T-helper 1 cell (primary cell): ENCODE results near the gene NOX4.
A peak's percentile ranks its signal among the peaks of the same experiment; 100 is the strongest.

Source experiments
- DNase-seq, 5 donors: peaks; one replicate each; pipeline ENCODE4 v3.0.0-alpha.2; 2012 to 2020
- total RNA-seq, 4 donors: gene quantifications; one replicate each; lab custom pipeline; 2026; lab: John Stamatoyannopoulos, UW

The NOX4 gene
- 0 reads per million in 4 donors for total RNA-seq

- peak in 2 of 5 donors; percentile 2 to 9 for DNase-seq
Measured at GRCh38 chr11:89490981-89491690, at the start of gene NOX4. Gene NOX4 (minus strand): TSS chr11:89491375. CDS start chr11:89491246, 129 bp downstream.

DNA sequence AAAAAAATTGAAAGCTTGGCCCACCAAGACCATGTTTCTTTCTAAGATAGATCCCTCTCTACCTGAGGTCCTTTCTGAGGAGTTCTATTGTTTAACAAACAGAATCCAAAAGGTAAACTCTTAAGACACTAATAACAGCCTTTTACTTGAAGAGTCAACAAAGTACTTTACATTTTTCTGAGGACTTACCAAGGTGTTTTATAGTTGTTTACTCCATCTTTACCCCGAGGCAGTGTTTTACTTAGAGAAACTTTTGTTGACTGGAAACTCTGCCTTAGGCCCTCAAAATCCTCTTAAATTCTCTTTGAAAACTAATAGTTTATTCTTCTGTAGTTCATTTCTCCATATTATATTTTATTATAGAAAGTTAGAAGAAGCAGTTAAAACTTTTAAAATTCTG is 49.7 kb upstream of the NOX4 start:
- no peak for DNase-seq

DNA sequence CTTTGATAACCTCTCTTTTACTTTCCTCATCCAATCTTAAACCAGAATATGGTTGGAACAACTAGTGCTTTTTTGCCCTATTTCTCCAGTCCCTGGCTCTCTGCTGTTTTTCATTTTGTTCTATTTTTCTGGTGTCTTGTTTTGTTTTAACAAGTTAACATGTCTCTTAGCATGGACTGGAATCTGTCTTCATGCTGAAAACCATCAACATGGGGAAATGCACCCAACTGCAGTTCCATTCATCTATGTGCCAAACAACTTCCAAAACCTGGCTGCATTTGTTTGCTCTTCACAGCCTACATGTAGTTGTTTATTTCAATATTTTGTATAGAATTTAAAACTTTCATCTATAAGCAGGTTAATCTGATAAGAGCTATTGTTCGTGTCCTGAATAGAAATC is 46.8 kb upstream of the NOX4 start:
- no peak for DNase-seq

DNA sequence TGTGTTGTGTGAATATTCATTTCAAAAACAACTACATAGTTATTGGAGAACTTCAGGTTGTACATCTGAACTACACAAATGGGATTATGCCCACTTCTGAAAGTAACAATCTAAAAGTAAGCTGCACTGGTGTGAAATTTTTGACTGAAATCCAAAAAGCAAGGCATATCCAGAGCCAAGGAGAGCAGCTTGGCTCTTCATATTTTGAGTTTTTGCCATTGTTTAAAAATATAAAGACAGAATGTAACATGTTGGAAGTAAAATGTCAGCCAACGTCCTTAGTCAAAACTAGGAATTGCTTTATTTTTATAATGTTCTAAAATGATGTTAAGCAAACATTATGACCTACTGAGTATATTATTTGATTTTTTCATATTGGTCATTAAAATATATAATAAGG is 45.8 kb upstream of the NOX4 start:
- no peak for DNase-seq

- no peak for DNase-seq
Measured at GRCh38 chr11:89535221-89535620, 44.0 kb upstream of the NOX4 start.

DNA sequence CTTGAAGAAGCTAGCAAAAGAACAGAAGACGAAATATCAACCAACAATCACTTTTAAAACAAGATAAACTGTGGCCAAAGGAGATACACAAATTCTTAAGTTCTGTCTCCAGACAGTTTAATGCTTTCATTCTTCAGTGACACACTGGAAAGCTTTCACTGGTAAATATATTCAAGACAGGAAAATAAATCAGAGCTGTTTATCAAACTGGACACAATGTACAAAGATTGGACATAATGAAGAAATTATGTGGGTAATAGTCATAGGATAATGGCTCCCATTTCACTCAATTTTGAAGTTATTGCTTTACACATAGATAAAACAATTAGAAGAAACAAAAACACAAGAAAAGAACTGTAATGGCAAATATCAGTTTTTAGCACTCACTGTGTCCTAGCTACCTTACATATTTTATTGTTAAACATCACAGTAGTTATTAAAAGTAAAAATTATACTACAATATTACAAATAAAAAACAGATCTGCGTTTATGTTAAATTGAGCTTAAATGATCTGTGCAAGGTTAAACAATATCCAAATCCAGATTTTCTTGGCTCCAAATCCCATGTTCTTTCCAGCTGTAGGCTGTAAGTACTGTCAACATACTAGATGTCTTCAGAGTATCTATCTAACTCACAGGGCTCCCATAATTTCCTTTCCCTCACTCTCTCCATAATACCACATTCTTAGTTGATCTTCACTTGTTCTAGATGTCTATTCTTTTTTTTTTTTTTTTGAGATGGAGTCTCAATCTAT is 38.6 kb upstream of the NOX4 start:
- DNase-seq: no peak

DNA sequence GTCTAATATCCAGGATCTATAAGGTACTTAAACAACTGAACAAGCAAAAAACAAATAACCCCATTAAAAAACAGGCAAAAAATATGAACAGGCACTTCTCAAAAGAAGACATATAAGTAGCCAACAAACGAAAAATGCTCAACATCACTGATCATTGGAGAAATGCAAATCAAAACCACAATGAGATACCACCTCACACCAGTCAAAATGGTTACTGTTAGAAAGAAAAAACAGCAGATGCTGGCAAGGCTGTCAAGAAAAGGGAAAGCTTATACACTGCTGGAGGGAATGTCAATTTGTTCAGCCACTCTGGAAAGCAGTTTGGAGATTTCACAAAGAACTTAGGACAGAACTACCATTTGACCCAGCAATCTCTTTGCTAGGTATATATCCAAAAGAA is 30.6 kb upstream of the NOX4 start:
- no peak for DNase-seq

DNA sequence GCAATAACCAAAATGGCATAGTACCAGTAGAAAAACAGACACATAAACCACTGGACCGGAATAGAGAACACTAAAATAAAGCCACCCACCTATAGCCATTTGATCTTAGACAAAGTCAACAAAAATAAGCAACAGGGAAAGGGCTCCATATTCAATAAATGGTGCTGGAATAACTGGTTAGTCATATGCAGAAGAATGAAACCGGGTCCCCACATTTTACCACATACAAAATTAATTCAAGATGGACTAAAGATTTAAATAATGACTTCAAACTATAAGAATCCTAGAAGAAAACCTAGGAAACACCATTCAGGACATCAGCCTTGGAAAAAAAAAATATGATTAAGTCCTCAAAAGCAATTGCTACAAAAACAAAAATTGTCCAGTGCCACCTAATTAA is 30.1 kb upstream of the NOX4 start:
- no peak for DNase-seq

GRCh38 chr11:89516496-89516895 is 25.3 kb upstream of the NOX4 start:
- DNase-seq: no peak

DNA sequence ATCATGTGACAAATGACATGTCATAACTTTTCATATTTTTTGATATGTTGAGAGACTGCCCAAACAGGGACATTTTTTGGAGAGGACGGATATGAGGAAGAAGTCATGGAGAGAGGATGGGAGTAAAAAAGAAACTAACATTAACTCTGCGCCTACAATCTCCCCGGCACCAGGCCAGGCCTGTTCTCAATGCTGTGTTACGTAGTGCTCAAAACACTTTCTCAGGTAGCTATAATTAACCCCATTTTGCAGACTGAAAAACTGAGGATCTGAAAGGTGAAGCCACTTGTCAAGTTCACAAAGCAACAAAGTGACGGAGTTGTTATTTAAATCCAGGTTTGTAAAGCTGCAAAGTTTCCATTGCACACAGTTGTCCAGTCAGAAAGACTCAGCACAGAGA is 17.4 kb upstream of the NOX4 start:
- DNase-seq: no peak

DNA sequence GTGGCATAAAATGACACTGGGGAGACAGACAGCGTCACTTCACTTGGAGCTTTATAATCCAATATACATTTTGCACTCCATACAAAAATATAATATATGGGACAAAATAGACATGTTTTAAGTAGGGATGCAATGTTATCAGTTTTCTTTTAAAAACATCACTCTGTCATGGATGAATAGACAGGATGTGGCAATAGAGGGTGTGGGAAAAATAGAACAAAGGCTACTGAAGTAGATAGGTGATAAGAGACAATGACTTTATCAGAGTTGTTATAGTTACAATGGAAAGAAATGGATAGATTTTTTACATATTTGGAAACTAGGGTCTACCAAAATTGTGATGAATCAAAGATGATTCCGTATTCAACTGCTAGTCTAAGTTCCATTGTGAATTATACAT is 13.1 kb upstream of the NOX4 start:
- no peak for DNase-seq

GRCh38 chr11:89503422-89503821 is 12.2 kb upstream of the NOX4 start:
- DNase-seq: no peak

- no peak for DNase-seq
Measured at GRCh38 chr11:89502301-89502700, 11.1 kb upstream of the NOX4 start.

DNA sequence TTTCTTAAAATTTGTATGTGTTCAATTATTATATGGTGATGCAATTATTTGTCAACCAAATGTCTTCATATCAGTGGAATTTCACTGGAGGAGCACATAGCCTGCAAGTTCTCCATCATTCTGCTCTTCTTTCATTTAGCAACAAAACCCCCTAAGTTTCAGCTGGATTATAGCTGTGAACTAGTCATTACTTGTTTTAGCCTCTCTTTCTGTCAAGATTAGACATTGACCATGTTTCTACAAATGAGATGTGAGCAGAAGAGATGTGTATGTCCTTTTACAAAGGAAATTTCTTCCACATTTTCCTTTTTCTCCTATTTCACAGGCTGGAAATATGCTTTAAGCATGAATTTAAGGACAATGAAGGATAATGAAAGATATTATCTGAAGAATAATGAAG is 9.2 kb upstream of the NOX4 start:
- no peak for DNase-seq

DNA sequence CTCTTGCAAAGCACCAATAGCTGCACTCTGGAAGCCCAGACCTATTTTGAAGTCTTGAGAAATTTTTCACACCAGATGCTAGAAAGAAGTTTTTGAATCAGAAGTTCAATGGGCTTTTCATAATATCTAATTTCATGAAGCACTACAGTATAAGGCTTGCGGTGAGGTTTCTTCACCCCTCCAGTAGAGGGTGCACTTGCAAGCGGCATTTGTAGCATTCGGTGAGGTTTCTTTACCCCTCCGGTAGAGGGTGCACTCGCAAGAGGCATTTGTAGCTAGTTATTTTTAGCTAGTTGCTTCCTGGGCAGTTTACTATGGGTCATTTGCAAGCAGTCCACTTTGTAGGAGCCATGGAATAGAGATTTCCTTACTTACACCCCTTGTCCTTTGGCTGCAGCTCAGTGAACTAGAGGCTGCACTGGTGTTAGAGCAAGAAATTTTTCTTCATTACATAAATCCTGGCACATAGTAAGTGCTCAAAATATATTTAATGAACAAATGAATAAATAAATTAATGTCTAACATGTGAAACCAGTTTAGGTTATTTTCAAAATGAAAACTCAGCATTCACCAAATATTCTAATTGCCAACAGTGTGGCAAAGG is 7.8 kb upstream of the NOX4 start:
- no peak for DNase-seq

GRCh38 chr11:89495951-89496350 is 4.8 kb upstream of the NOX4 start:
- DNase-seq: no peak

DNA sequence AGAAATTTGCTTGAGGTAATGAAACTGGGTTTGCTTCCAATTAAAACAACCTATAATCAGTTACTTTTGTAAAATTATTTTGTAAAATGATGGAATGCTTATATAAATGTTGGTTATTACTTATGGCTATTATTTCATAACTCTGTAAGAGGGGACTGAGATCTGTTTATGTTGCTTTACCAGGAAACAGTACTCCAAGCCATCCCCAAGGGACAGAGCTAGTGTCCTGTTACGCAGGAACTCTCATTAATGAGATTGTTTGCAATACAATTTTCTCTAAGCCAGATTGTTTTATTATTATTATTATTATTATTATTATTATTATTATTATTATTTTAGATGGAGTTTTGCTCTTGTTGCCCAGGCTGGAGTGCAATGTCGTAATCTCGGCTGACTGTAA is 2.3 kb upstream of the NOX4 start:
- DNase-seq: no peak

DNA sequence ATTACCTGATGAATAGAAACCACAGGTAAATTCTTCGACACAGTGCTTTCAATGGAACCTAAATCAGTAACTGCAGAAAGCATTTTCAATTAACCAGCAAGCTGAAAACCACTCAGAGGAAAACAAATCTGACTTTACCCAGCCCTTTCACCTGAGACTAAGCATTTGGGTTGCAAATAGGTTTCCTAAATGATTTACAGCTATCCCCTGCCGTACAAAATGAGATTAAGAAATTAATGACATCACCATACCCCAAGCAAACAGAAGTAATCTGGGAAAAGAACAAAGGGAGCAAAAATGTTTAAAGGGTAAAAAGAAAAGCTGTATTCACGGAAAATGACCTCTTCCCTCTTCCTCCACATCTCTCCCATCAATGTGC is 584 bp downstream of the NOX4 start:
- no peak for DNase-seq

- no peak for DNase-seq
Measured at GRCh38 chr11:89489930-89490329, 1.2 kb downstream of the NOX4 start.

DNA sequence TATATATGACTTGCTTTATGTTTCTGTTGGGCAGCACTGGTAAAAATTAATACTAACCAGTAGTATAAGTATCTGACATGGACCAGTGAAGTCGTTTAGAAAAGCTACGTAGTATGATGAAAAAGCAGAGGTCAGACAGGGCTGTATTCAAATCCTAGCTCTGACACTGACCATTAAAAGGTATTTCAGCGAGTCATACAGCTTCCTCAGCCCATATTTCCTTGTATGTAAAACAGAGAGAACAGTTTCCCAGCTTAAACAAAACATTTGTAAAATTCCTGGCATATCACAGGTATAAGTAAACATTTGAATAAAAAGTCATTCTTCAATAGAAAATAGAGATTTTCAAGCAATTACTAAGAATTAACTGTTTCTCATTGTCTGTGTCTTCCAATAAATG is 4.2 kb downstream of the NOX4 start:
- no peak for DNase-seq

DNA sequence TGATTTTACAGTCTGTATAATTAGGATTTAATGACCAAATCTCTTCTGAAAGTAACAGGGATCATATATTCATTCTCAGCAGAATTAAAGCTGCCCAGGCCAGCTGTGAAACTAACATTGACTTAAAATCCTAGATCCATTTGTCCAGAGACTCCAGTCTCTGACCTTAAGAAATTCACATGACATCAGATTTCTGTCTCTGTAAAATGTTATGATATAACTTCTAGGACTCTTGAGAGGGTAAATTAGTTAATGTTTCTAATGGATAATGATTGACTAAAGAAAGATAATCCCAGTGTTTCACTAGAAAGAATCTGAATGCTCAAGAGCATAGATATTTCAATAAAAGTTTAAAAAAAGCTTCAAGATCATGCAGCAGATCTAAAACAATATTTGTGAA is 6.3 kb downstream of the NOX4 start:
- no peak for DNase-seq

DNA sequence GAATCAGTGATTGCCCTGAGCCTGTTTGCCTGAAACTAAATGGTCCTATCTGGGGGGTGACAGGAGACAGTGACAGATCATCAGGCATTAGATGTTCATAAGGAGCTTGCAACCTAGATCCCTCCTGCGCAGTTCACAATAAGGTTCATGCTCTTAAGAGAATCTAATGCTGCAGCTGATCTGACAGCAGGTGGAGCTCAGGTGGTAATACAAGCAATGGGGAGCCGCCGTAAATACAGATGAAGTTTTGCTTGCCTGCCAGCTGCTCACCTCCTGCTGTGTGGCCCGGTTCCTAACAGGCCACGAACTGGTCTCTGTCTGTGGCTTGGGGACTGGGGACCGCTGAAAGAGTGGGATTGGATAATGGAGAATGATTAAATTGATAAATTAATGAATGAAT is 14.0 kb downstream of the NOX4 start:
- DNase-seq: no peak

GRCh38 chr11:89463266-89463780 is 27.9 kb downstream of the NOX4 start:
- no peak for DNase-seq

- DNase-seq: no peak
Measured at GRCh38 chr11:89458716-89459115, 32.5 kb downstream of the NOX4 start.
